SKM-1 treated with dmso at 0.1 percent for 144 hours (cell line): ENCODE measurements around the gene KNTC1.
"Not testable (repeated sequence)": the region's sequence is repeated elsewhere in the genome, so short reads cannot be mapped to it uniquely, and the experiment has no call there.

Source experiments
- DNase-seq: peaks from one replicate; lab custom pipeline; 2025; ENCODE audit not compliant: unreplicated experiment; lab: John Stamatoyannopoulos, UW

KNTC1 gene

GRCh38 chr12:122526683-122527477, at the start of gene KNTC1, which contains the start of gene RSRC2:
Gene KNTC1, plus strand, starts transcription at chr12:122527249. Its CDS starts 2,815 bp downstream, at chr12:122530064.
Gene RSRC2, minus strand, starts transcription at chr12:122526936. Its CDS starts 83 bp downstream, at chr12:122526853.
- DNase-seq = peak; percentile 93

GRCh38 chr12:122480753-122481152, 46.3 kb upstream of the KNTC1 start:
- DNase-seq = no peak

- DNase-seq = no peak
Measured at GRCh38 chr12:122481861-122482260, 45.2 kb upstream of the KNTC1 start.

DNA sequence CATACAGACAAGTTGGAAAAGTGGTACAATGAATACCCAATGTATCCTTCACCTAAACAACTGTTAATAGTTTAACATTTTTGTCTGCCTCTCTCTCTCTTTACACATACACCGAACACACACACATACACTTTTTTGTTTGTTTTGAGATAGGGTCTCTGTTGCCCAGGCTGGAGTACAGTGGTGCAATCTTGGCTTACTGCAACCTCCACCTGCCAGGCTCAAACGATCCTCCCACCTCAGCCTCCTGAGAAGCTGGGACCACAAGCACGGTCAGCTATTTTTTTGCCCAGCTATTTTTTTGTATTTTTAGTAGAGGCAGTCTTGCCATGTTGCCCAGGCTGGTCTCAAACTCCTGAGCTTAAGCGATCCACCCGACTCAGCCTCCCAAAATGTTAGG, 43.1 kb upstream of the KNTC1 start:
- no peak for DNase-seq

GRCh38 chr12:122484385-122484784, 42.7 kb upstream of the KNTC1 start:
- DNase-seq = not testable (repeated sequence)

DNA sequence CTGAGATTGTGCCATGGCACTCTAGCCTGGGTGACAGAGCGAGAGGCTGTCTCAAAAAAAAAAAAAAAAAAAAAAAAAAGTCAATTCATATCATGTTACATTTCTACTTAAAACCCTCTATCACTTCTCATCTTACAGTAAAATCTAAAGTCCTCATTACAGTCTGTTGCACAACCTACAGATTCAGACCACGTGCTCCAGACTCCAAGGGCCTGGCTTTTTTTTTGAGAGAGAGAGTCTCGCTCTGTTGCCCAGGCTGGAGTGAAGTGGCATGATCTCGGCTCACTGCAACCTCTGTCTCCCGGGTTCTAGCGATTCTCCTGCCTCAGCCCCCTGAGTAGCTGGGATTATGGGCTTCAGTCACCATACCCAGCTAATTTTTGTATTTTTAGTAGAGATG, 40.7 kb upstream of the KNTC1 start:
- DNase-seq = not testable (repeated sequence)

DNA sequence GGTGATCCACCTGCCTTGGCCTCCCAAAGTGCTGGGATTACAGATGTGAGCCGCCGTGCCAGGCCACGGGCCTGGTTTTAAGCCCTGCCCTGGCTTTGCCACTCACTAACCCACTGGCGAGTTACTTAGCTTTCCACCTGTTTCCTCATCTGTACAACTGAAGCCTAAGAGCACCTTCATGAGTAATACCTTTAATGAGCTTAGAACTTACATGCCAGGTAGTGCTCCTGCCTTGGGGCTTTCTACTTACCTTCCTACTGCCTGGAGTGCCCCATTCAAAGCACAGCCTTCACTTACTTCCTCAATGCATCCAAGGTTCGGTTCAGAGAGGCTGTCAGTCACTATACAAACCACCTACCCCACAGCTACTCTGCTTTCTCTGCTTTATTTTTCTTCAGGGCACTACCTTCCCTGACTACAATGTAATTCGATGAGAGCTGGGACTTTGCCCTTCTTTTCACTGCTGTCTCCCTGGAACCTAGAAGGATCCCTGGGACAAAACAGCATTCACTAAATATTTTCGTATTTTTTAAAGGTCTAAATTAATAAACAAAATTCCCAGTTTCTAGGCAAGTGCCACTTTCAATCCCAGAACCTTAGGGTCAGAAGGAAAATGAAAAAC, 40.1 kb upstream of the KNTC1 start:
- DNase-seq = no peak

DNA sequence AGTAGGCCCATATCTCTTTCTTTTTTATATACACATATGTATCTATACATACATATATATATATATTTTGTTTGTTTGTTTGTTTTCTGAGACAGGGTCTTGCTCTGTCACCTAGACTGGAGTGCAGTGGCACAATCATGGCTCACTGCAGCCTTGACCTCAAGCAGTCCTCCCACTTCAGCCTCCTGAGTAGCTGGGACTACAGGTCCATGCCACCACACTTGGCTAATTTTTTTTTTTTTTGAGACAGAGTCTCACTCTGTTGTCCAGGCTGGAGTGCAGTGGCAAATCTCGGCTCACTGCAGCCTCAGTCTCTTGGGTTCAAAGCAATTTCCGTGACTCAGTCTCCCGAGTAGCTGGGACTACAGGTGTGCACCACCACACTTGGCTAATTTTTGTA, 39.2 kb upstream of the KNTC1 start:
- DNase-seq = not testable (repeated sequence)

GRCh38 chr12:122489038-122489437, 38.0 kb upstream of the KNTC1 start:
- no peak for DNase-seq

DNA sequence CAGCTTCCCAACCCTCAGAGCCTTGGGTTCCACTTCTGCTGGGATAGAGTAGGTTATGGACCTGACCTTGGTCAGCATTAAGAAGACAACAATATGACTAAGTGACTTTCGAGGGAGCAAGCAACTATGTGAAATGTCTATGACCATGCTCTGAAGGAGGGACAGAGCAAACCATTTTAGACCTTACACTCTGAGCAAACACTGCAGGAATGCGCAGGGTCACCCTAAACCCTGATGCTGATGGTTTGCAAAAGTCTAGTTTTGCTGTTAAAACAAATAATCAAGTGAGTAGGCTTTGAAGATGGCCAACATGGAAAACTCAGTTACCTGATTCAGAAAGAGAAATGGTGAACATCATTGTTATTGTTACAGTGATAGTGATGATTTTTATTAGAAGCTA, 35.1 kb upstream of the KNTC1 start:
- DNase-seq = no peak

GRCh38 chr12:122493222-122493621, 33.8 kb upstream of the KNTC1 start:
- not testable (repeated sequence) for DNase-seq

DNA sequence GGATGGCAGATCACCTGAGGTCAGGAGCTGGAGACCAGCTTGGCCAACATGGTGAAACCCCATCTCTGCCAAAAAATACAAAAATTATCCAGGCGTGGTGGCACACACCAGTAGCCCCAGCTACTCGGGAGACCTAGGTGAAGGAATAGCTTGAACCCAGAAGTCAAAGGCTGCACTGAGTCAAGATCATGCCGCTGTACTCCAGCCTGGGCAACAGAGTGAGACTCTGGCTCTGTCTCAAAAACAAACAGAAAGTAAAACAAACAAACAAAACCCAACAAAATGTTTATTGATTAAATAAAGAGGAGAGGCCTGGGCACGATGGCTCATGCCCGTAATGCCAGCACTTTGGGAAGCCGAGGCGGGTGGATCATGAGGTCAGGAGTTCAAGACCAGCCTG, 31.8 kb upstream of the KNTC1 start:
- DNase-seq = no peak

GRCh38 chr12:122499991-122500684, 26.9 kb upstream of the KNTC1 start:
- DNase-seq = no peak

GRCh38 chr12:122500685-122501488, 26.2 kb upstream of the KNTC1 start, which contains the start of gene ZCCHC8:
Gene ZCCHC8, minus strand, starts transcription at chr12:122500932. Its CDS starts 92 bp downstream, at chr12:122500840.
- peak; percentile 93 for DNase-seq

DNA sequence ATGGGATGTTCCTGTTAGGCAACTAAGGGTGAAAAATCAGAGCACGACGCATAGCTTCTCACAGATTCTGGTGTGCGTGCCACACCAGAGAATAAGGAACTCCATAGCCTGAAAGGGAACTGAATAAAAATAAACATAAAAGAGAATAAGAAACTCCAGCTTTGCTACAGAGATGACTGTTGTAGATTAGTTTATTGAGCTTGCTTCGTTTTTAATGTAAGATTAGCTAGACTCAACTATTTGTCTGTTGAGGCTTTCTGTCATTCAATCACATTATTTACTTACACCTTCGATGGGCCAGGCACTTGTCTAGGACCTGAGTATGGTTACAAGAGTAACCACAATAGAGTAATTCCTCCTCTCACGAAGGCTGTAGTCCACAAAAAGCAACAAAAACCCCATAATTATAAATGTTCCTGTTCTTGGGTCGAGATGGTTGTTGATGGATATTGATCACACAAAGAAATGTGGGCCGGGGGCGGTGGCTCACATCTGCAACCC, 25.5 kb upstream of the KNTC1 start:
- DNase-seq = no peak

GRCh38 chr12:122503147-122503751, 23.8 kb upstream of the KNTC1 start:
- no peak for DNase-seq

- DNase-seq = no peak
Measured at GRCh38 chr12:122503783-122504590, 23.1 kb upstream of the KNTC1 start.

- no peak for DNase-seq
Measured at GRCh38 chr12:122505419-122506051, 21.5 kb upstream of the KNTC1 start.

GRCh38 chr12:122506393-122506938, 20.6 kb upstream of the KNTC1 start:
- no peak for DNase-seq
